Suprapubic skin (tissue), 4 donors: Measurements from ENCODE around the gene NAXD. TPM values are rescaled to one million over a fixed set of nuclear protein-coding genes. Genes with fewer than 3 reads are reported as not detected.
"Not testable (repeated sequence)": the region's sequence is repeated elsewhere in the genome, so short reads cannot be mapped to it uniquely, and the experiment has no call there.

Experiments
- DNase-seq, 2 donors: peaks; one replicate each; pipeline ENCODE4 v3.0.0-alpha.2; 2019; ENCODE audit warnings: low spot score in 2 of 2
- H3K27ac ChIP-seq: fragments of 200-600 bp; sonication (generic); one replicate; pipeline ENCODE4 v1.5.1; 2019
- H3K27me3 ChIP-seq: fragments of 200-600 bp; sonication (generic); one replicate; pipeline ENCODE4 v1.5.1; 2019
- H3K36me3 ChIP-seq: fragments of 200-600 bp; sonication (generic); one replicate; pipeline ENCODE4 v1.5.1; 2019
- H3K4me1 ChIP-seq: fragments of 200-600 bp; sonication (generic); one replicate; pipeline ENCODE4 v1.5.1; 2019
- H3K4me3 ChIP-seq: fragments of 200-600 bp; sonication (generic); one replicate; pipeline ENCODE4 v1.5.1; 2019; ENCODE audit warnings: mild to moderate bottlenecking
- H3K9me3 ChIP-seq: fragments of 200-600 bp; sonication (generic); one replicate; pipeline ENCODE4 v1.5.1; 2019
- CTCF ChIP-seq, 2 donors: fragments of 200-600 bp in 1 of 2; fragments of 450-650 bp in 1 of 2; sonication (generic) in 1 of 2; IDR thresholded peaks; one replicate each; pipeline ENCODE4 v1.5.1; 2016 to 2019; ENCODE audit warnings: antibody characterized with exemption in 2 of 2, mild to moderate bottlenecking in 1 of 2, moderate library complexity in 1 of 2
- EP300 ChIP-seq: sonication (generic); formaldehyde crosslinking; IDR thresholded peaks from one replicate; pipeline ENCODE4 v1.6.1; 2017; ENCODE audit warnings: antibody characterized with exemption
- POLR2A ChIP-seq, 2 donors: fragments of 450-650 bp; IDR thresholded peaks; one replicate each; pipeline ENCODE4 v1.6.1; 2017; ENCODE audit warnings: antibody characterized with exemption in 2 of 2, mild to moderate bottlenecking in 2 of 2, moderate library complexity in 2 of 2
- POLR2AphosphoS5 ChIP-seq, 3 donors: sonication (generic); formaldehyde crosslinking; IDR thresholded peaks; one replicate each; pipeline ENCODE4 v1.6.1; 2017; ENCODE audit warnings: antibody characterized with exemption in 3 of 3
- WGBS: methylation state at CpG from one replicate; pipeline ENCODE4 v1.1.5; 2018; 5-methylcytosine and 5-hydroxymethylcytosine counted together
- total RNA-seq, 4 donors: library from RNA; depleted of rRNA; stranded (reverse); fragments of >200 nt; gene quantifications; one replicate each; pipeline ENCODE4 v1.1.0, GENCODE V29; 2016

NAXD gene
- total RNA-seq, 4 donors from 2014 or later, result 26.4 to 38.3 (median 32.4) TPM

GRCh38 chr13:110628952-110629701 is 13.8 kb downstream of the NAXD start:
- no peaks in the 10 kb centered on the region for H3K4me1 ChIP-seq
- WGBS, result 71% methylated on average over 19 of the region's 19 CpGs

GRCh38 chr13:110629735-110630134 is 14.4 kb downstream of the NAXD start:
- no peak for DNase-seq
- Histone ChIP-seq H3K36me3 (peaks cover 42% of the 10 kb centered on the region), H3K4me1 (no peaks in the 10 kb centered on the region)

More at GRCh38 chr13:110628952-110629701, 13.8 kb downstream of the NAXD start:
- Histone ChIP-seq H3K27ac (no peak overlapping the region), H3K4me3 (no peak overlapping the region), H3K9me3 (no peaks in the 10 kb centered on the region), H3K27me3 (no peaks in the 10 kb centered on the region), H3K36me3 (peaks cover 39% of the 10 kb centered on the region)
- no peak for TF ChIP-seq CTCF (IDR thresholded peaks at IDR 0.05)
- no peak for TF ChIP-seq POLR2A (IDR thresholded peaks at IDR 0.05)
- DNase-seq, result no peak

GRCh38 chr13:110630566-110631119 is 15.3 kb downstream of the NAXD start:
- no peaks in the 10 kb centered on the region for H3K4me1 ChIP-seq
- DNase-seq, result peak in 1 of 2 donors; percentile 9
- no peak overlapping the region for H3K27ac ChIP-seq
- no peak overlapping the region for H3K4me3 ChIP-seq
- H3K9me3 ChIP-seq, result no peaks in the 10 kb centered on the region
- TF ChIP-seq EP300 (no peak), POLR2A (IDR thresholded peaks at IDR 0.05) (no peak), CTCF (IDR thresholded peaks at IDR 0.05) (no peak), POLR2AphosphoS5 (IDR thresholded peaks at IDR 0.05) (no peak)
- WGBS, result 91% methylated on average over 10 of the region's 10 CpGs
- peaks cover 48% of the 10 kb centered on the region for H3K36me3 ChIP-seq
- no peaks in the 10 kb centered on the region for H3K27me3 ChIP-seq

More at GRCh38 chr13:110629735-110630134, 14.4 kb downstream of the NAXD start:
- WGBS, result 66% methylated on average over 7 of the region's 7 CpGs
- Histone ChIP-seq H3K4me3 (no peak overlapping the region), H3K9me3 (no peaks in the 10 kb centered on the region), H3K27me3 (no peaks in the 10 kb centered on the region), H3K27ac (no peak overlapping the region)
- TF ChIP-seq POLR2AphosphoS5 (IDR thresholded peaks at IDR 0.05), result no peak
- TF ChIP-seq POLR2A (IDR thresholded peaks at IDR 0.05), result no peak
- no peak for TF ChIP-seq CTCF (IDR thresholded peaks at IDR 0.05)
- TF ChIP-seq EP300, result no peak

GRCh38 chr13:110632255-110632654 is 16.9 kb downstream of the NAXD start:
- H3K9me3 ChIP-seq, H3K4me3 ChIP-seq, H3K27me3 ChIP-seq, H3K4me1 ChIP-seq, H3K27ac ChIP-seq: not testable (repeated sequence)
- peaks cover 56% of the 10 kb centered on the region for H3K36me3 ChIP-seq
- DNase-seq, result peak in 1 of 2 donors; percentile 54
- 94% methylated on average over 15 of the region's 15 CpGs for WGBS

- TF ChIP-seq EP300 (no peak), POLR2A (IDR thresholded peaks at IDR 0.05) (no peak), CTCF (IDR thresholded peaks at IDR 0.05) (no peak), POLR2AphosphoS5 (IDR thresholded peaks at IDR 0.05) (no peak)
- H3K4me3 ChIP-seq, result no peak overlapping the region
- H3K4me1 ChIP-seq, result no peaks in the 10 kb centered on the region
- no peak for DNase-seq
- H3K27ac ChIP-seq, result no peak overlapping the region
- WGBS, result 92% methylated on average over 8 of the region's 8 CpGs
- no peaks in the 10 kb centered on the region for H3K27me3 ChIP-seq
- no peaks in the 10 kb centered on the region for H3K9me3 ChIP-seq
- H3K36me3 ChIP-seq, result peaks cover 59% of the 10 kb centered on the region
Measured at GRCh38 chr13:110633776-110634175, 18.4 kb downstream of the NAXD start.
